Smooth muscle cell (in vitro differentiated cells): Measurements from ENCODE around the gene MAPK11. TPM values are rescaled to one million over a fixed set of nuclear protein-coding genes. Genes with fewer than 3 reads are reported as not detected.
A peak's percentile ranks its signal among the peaks of the same experiment; 100 is the strongest.

ENCODE experiments used
- DNase-seq: peaks from one replicate; lab custom pipeline; 2025; ENCODE audit not compliant: unreplicated experiment; lab: John Stamatoyannopoulos, UW
- H2AFZ ChIP-seq: fragments of 200-600 bp; sonication (generic); 2 replicates; pipeline ENCODE4 v1.6.0; 2016; ENCODE audit warnings: antibody characterized with exemption, low read depth, mild to moderate bottlenecking
- H3F3A ChIP-seq: fragments of 200-600 bp; sonication (generic); 2 replicates; pipeline ENCODE4 v1.6.0; 2017; ENCODE audit warnings: antibody characterized with exemption, low read depth
- H3K27ac ChIP-seq: fragments of 200-600 bp; sonication (generic); 2 replicates; pipeline ENCODE4 v1.5.1; 2016; ENCODE audit warnings: low read depth, mild to moderate bottlenecking
- H3K27me3 ChIP-seq: fragments of 200-600 bp; sonication (generic); 2 replicates; pipeline ENCODE4 v1.6.1; 2016; ENCODE audit warnings: low read depth, mild to moderate bottlenecking
- H3K36me3 ChIP-seq: fragments of 200-600 bp; sonication (generic); 2 replicates; pipeline ENCODE4 v1.5.1; 2016; ENCODE audit warnings: low read depth
- H3K4me1 ChIP-seq: fragments of 200-600 bp; sonication (generic); 2 replicates; pipeline ENCODE4 v1.5.1; 2016; ENCODE audit warnings: low read depth
- H3K4me2 ChIP-seq: fragments of 200-600 bp; sonication (generic); 2 replicates; pipeline ENCODE4 v1.6.0; 2016; ENCODE audit warnings: mild to moderate bottlenecking
- H3K4me3 ChIP-seq: fragments of 200-600 bp; sonication (generic); 2 replicates; pipeline ENCODE4 v1.5.1; 2016; ENCODE audit warnings: mild to moderate bottlenecking
- H3K79me2 ChIP-seq: fragments of 200-600 bp; sonication (generic); 2 replicates; pipeline ENCODE4 v1.6.0; 2016; ENCODE audit warnings: low read depth, mild to moderate bottlenecking
- H3K9ac ChIP-seq: fragments of 200-600 bp; sonication (generic); 2 replicates; pipeline ENCODE4 v1.6.0; 2016; ENCODE audit warnings: low read depth
- H3K9me3 ChIP-seq: fragments of 200-600 bp; sonication (generic); replicated peaks from 2 replicates; pipeline ENCODE4 v1.5.1; 2016; ENCODE audit warnings: low read depth
- H4K20me1 ChIP-seq: fragments of 200-600 bp; sonication (generic); 2 replicates; pipeline ENCODE4 v1.6.0; 2016; ENCODE audit warnings: low read depth
- WGBS: methylation state at CpG from one replicate; pipeline ENCODE4 v1.1.7; 2016; ENCODE audit warnings: low lambda C conversion rate; 5-methylcytosine and 5-hydroxymethylcytosine counted together
- polyA plus RNA-seq: library from polyadenylated mRNA; unstranded; fragments of >200 nt; fragmentation: Nextera tagmentation; extraction: Ambion mirVana; gene quantifications from 2 replicates; pipeline ENCODE4 v1.2.1, GENCODE V29; 2016
- total RNA-seq: library from RNA; depleted of rRNA; stranded (reverse); fragments of >200 nt; gene quantifications from 2 replicates; pipeline ENCODE4 v1.2.3, GENCODE V29; 2014
- TF ChIP-seq, protein P1 (sequence below): fragments of 200-600 bp; sonication (generic); IDR thresholded peaks from 2 replicates; pipeline ENCODE4 v1.5.1; 2017; ENCODE audit warnings: borderline replicate concordance, mild to moderate bottlenecking, antibody characterized with exemption; ENCODE audit not compliant: insufficient read depth, poor library complexity, severe bottlenecking

MAPK11 gene
- total and polyA plus RNA-seq, 2 experiments from 2014 or later, result 0.65 to 4.2 TPM

- H3K27ac ChIP-seq, result peak overlapping the region; percentile 95
- peak overlapping the region; percentile 96 for H3K9ac ChIP-seq
- peaks cover 18% of the 10 kb centered on the region for H3K4me1 ChIP-seq
- peaks cover 5% of the 10 kb centered on the region for H3F3A ChIP-seq
- no peaks in the 10 kb centered on the region for H3K27me3 ChIP-seq
- peak overlapping the region; percentile 90 for H3K4me3 ChIP-seq
- TF ChIP-seq, protein P1, sequence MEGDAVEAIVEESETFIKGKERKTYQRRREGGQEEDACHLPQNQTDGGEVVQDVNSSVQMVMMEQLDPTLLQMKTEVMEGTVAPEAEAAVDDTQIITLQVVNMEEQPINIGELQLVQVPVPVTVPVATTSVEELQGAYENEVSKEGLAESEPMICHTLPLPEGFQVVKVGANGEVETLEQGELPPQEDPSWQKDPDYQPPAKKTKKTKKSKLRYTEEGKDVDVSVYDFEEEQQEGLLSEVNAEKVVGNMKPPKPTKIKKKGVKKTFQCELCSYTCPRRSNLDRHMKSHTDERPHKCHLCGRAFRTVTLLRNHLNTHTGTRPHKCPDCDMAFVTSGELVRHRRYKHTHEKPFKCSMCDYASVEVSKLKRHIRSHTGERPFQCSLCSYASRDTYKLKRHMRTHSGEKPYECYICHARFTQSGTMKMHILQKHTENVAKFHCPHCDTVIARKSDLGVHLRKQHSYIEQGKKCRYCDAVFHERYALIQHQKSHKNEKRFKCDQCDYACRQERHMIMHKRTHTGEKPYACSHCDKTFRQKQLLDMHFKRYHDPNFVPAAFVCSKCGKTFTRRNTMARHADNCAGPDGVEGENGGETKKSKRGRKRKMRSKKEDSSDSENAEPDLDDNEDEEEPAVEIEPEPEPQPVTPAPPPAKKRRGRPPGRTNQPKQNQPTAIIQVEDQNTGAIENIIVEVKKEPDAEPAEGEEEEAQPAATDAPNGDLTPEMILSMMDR, result no peak
- H3K9me3 ChIP-seq, result no peaks in the 10 kb centered on the region
- DNase-seq, result no peak
- peak overlapping the region; percentile 92 for H3K4me2 ChIP-seq
- no peak overlapping the region for H2AFZ ChIP-seq
- peaks cover 43% of the 10 kb centered on the region for H3K79me2 ChIP-seq
- H4K20me1 ChIP-seq, result peaks cover 40% of the 10 kb centered on the region
- 41% methylated on average over 18 of the region's 53 CpGs for WGBS
- H3K36me3 ChIP-seq, result no peaks in the 10 kb centered on the region
Observed at GRCh38 chr22:50245214-50246072, 24.7 kb downstream of the MAPK11 start.

DNA sequence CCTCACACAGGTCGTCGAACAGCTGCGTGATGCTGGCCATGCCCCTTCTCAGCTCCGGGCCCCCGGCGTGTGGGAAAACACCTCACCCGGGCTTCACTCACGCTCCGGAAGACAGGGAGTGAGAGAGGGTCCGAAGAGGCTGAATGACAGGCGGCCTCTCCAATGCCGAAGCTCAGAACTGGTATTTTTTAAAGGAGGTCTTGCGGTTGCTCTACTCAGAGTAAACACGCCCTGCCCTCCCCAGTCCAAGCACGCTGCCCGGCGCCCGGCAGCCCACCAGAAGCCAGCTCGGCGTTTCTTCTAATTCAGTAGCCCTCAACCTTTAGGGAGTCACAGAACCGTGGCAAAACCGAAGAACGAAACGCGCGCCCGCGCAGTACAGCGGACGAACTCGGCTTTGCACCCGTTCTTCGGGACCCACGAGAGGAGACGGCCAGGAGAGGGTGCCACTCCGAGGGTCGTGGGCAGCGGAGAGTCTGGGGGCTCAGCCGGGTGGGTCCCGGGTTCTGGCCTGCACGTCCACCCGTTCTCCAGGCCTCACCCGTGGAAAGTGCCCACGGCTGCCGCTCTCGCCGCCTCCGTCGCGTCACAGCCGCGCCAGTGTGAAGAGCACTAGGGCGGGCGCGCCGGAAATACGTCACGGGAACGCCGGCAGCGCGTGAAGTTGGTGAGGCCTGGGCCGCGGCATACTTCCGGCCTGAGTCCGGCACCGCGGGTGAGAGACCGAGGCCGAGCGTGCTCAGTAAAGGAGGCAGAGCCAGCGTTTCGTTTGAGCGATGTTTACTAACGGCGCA, 25.6 kb downstream of the MAPK11 start, which contains the start of gene TUBGCP6:
Gene TUBGCP6 (minus strand): TSS at position 604 of the 794 bp plus-strand sequence. CDS start 564 bp downstream, at position 40.
- no peaks in the 10 kb centered on the region for H3K36me3 ChIP-seq
- 1% methylated on average over 76 of the region's 76 CpGs for WGBS
- H3F3A ChIP-seq, result no peaks in the 10 kb centered on the region
- DNase-seq, result peak; percentile 69
- peaks cover 51% of the 10 kb centered on the region for H3K79me2 ChIP-seq
- no peaks in the 10 kb centered on the region for H3K27me3 ChIP-seq
- peaks cover 12% of the 10 kb centered on the region for H3K4me1 ChIP-seq
- peaks cover 42% of the 10 kb centered on the region for H4K20me1 ChIP-seq
- peak within 1 kb of the TSS; percentile 92 for H3K4me2 ChIP-seq
- TF ChIP-seq, protein P1, result peak; percentile 9
- peak within 1 kb of the TSS; percentile 79 for H2AFZ ChIP-seq
- H3K4me3 ChIP-seq, result peak within 1 kb of the TSS; percentile 90
- H3K9me3 ChIP-seq, result no peaks in the 10 kb centered on the region
- H3K9ac ChIP-seq, result peak within 1 kb of the TSS; percentile 96
- peak within 1 kb of the TSS; percentile 95 for H3K27ac ChIP-seq

DNA sequence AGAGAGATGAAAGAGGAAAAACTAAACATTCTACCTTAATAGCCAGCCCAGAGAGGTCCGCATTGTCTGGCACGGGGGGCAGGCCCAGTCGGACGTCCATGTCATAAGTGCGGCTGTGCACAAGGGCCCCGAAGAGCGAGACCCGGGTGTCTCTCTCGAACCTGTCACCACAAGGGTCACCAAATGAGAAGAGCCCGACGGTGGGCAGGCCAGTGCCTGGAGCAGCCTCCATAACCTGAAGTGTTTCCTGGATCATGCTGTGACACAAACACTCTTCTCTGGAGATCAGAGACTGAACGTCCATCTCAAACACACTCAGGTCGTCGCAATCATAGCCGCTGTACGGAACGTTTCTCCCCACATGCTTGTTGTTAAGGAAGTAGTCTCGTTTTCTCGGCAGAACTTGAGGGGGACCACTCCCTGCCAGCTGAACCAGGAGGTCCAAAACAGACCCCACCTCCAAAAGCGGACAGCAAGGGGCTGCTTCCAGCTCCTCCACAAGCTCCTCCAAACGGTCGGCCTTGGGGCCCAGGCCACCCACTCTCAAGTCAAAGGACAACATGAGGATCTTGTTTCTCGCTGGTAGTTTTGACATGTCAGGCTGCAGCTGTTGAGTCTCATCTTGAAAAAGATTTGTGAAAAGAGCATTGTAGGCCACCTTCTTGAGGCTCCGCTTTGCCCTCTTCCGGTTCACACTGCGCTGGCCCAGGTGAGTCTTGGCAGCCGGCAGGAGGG, 26.3 kb downstream of the MAPK11 start:
- Histone ChIP-seq H3K27me3 (no peaks in the 10 kb centered on the region), H3K4me2 (peak overlapping the region; percentile 92), H3K79me2 (peaks cover 52% of the 10 kb centered on the region), H3F3A (no peaks in the 10 kb centered on the region), H3K36me3 (no peaks in the 10 kb centered on the region), H3K4me3 (peak overlapping the region; percentile 90), H2AFZ (no peak overlapping the region), H3K27ac (peak overlapping the region; percentile 95), H4K20me1 (peaks cover 44% of the 10 kb centered on the region), H3K9ac (peak overlapping the region; percentile 96), H3K4me1 (peaks cover 12% of the 10 kb centered on the region), H3K9me3 (no peaks in the 10 kb centered on the region)
- WGBS, result 54% methylated on average over 27 of the region's 27 CpGs
- TF ChIP-seq, protein P1, result no peak
- DNase-seq, result no peak
